ENCODE data around the gene TK2. TPM values are rescaled to one million over a fixed set of nuclear protein-coding genes. Genes with fewer than 3 reads are reported as not detected.

The TK2 gene
- total and polyA plus RNA-seq, 2 donors (not counting 1 experiment from before 2014, with no cell fraction given) = 34.8 to 73.7 TPM

GRCh38 chr16:66524601-66525164 lies 25.2 kb downstream of the TK2 start:
- H4K20me1 ChIP-seq (ENCODE audit: control insufficient read depth, extremely low read depth, insufficient read depth, low read length) = no peaks in the 10 kb centered on the region
- no peak overlapping the region for H3K27ac ChIP-seq (ENCODE audit: insufficient read depth, low read length)
- no peak for DNase-seq (ENCODE audit: low read depth in 2 of 2)
- H2AFZ ChIP-seq (ENCODE audit: low read length) = no peak overlapping the region
- H3K9ac ChIP-seq (ENCODE audit: insufficient read depth, low read length) = no peak overlapping the region
- no peak for TF ChIP-seq EZH2 (IDR thresholded peaks at IDR 0.05; ENCODE audit: low read length, missing control alignments)
- TF ChIP-seq, protein P1, sequence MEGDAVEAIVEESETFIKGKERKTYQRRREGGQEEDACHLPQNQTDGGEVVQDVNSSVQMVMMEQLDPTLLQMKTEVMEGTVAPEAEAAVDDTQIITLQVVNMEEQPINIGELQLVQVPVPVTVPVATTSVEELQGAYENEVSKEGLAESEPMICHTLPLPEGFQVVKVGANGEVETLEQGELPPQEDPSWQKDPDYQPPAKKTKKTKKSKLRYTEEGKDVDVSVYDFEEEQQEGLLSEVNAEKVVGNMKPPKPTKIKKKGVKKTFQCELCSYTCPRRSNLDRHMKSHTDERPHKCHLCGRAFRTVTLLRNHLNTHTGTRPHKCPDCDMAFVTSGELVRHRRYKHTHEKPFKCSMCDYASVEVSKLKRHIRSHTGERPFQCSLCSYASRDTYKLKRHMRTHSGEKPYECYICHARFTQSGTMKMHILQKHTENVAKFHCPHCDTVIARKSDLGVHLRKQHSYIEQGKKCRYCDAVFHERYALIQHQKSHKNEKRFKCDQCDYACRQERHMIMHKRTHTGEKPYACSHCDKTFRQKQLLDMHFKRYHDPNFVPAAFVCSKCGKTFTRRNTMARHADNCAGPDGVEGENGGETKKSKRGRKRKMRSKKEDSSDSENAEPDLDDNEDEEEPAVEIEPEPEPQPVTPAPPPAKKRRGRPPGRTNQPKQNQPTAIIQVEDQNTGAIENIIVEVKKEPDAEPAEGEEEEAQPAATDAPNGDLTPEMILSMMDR (conservative IDR thresholded peaks at IDR 0.05 in 1 of 2, IDR thresholded peaks at IDR 0.05 in 1 of 2; ENCODE audit: low read depth in 1 of 2, low read length in 2 of 2) = no peak
- no peaks in the 10 kb centered on the region for H3K9me3 ChIP-seq (ENCODE audit: control insufficient read depth, insufficient read depth, low read depth, low read length)
- H3K27me3 ChIP-seq (ENCODE audit: control insufficient read depth, insufficient read depth, low read length) = no peaks in the 10 kb centered on the region
- H3K4me3 ChIP-seq (replicated peaks in 1 of 4; ENCODE audit: control extremely low read depth in 1 of 4, insufficient read depth in 1 of 4, low read depth in 3 of 4, low read length in 4 of 4) = no peak overlapping the region
- no peaks in the 10 kb centered on the region for H3K79me2 ChIP-seq (ENCODE audit: control insufficient read depth, insufficient read depth, low read length)
- H3K4me2 ChIP-seq (ENCODE audit: extremely low read depth, insufficient read depth, low read length) = no peak overlapping the region
- H3K36me3 ChIP-seq (ENCODE audit: control insufficient read depth, insufficient read depth, low read length) = peaks cover 7% of the 10 kb centered on the region
- peaks cover 2% of the 10 kb centered on the region for H3K4me1 ChIP-seq (ENCODE audit: control insufficient read depth, extremely low read depth, insufficient read depth, low read length)

GRCh38 chr16:66523861-66524354 lies 26.0 kb downstream of the TK2 start:
- TF ChIP-seq, protein P1 (conservative IDR thresholded peaks at IDR 0.05 in 1 of 2, IDR thresholded peaks at IDR 0.05 in 1 of 2; ENCODE audit: low read depth in 1 of 2, low read length in 2 of 2) = no peak
- TF ChIP-seq EZH2 (IDR thresholded peaks at IDR 0.05; ENCODE audit: low read length, missing control alignments) = no peak
- Histone ChIP-seq H3K4me3 (replicated peaks in 1 of 4; ENCODE audit: control extremely low read depth in 1 of 4, insufficient read depth in 1 of 4, low read depth in 3 of 4, low read length in 4 of 4) (no peak overlapping the region), H2AFZ (ENCODE audit: low read length) (no peak overlapping the region), H3K27me3 (ENCODE audit: control insufficient read depth, insufficient read depth, low read length) (no peaks in the 10 kb centered on the region), H3K79me2 (ENCODE audit: control insufficient read depth, insufficient read depth, low read length) (no peaks in the 10 kb centered on the region), H3K36me3 (ENCODE audit: control insufficient read depth, insufficient read depth, low read length) (peaks cover 4% of the 10 kb centered on the region), H3K27ac (ENCODE audit: insufficient read depth, low read length) (no peak overlapping the region), H3K9ac (ENCODE audit: insufficient read depth, low read length) (no peak overlapping the region), H3K4me1 (ENCODE audit: control insufficient read depth, extremely low read depth, insufficient read depth, low read length) (peaks cover 2% of the 10 kb centered on the region), H4K20me1 (ENCODE audit: control insufficient read depth, extremely low read depth, insufficient read depth, low read length) (no peaks in the 10 kb centered on the region), H3K4me2 (ENCODE audit: extremely low read depth, insufficient read depth, low read length) (no peak overlapping the region), H3K9me3 (ENCODE audit: control insufficient read depth, insufficient read depth, low read depth, low read length) (no peaks in the 10 kb centered on the region)
- DNase-seq (ENCODE audit: low read depth in 2 of 2) = no peak

DNA sequence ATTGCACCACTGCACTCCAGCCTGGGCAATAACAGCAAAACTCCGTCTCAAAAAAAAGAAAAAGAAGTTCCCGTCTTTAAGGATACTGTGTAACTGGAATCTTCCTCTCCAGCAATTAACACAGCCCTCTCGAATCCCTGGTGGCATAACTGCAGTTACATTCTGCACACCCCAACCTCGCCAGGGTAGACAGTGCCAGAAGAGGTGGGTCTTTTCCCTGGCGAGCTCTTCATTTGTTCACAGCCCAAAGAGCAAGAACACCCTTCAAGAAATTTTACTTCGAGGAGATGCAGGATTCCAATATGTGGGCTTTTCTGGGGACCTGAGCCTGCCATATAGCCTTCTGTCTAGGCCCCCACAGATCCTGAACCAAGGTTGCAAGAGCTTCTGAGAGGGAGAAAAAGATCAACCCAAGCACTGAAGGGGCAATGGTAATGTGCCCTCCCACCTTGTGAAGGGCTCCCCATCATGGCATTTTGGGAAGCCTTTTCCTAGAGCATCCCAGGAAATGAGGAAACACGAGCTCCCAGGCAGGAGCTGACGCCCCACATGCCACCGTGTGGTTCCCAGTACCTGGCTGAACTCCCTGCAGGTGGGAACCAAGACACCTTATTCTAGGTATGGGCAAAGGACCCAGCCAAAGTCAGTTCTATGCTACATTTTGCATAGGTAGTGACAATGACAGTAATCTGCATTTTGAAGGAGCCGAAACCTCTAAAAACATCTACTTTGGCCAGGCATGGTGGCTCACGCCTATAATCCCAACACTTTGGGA lies 26.9 kb downstream of the TK2 start:
- Histone ChIP-seq H3K4me3 (replicated peaks in 1 of 4; ENCODE audit: control extremely low read depth in 1 of 4, insufficient read depth in 1 of 4, low read depth in 3 of 4, low read length in 4 of 4) (no peak overlapping the region), H4K20me1 (ENCODE audit: control insufficient read depth, extremely low read depth, insufficient read depth, low read length) (no peaks in the 10 kb centered on the region), H3K27ac (ENCODE audit: insufficient read depth, low read length) (no peak overlapping the region), H2AFZ (ENCODE audit: low read length) (no peak overlapping the region), H3K79me2 (ENCODE audit: control insufficient read depth, insufficient read depth, low read length) (no peaks in the 10 kb centered on the region), H3K4me2 (ENCODE audit: extremely low read depth, insufficient read depth, low read length) (no peak overlapping the region), H3K9ac (ENCODE audit: insufficient read depth, low read length) (no peak overlapping the region), H3K4me1 (ENCODE audit: control insufficient read depth, extremely low read depth, insufficient read depth, low read length) (peaks cover 2% of the 10 kb centered on the region), H3K9me3 (ENCODE audit: control insufficient read depth, insufficient read depth, low read depth, low read length) (no peaks in the 10 kb centered on the region), H3K36me3 (ENCODE audit: control insufficient read depth, insufficient read depth, low read length) (peaks cover 4% of the 10 kb centered on the region), H3K27me3 (ENCODE audit: control insufficient read depth, insufficient read depth, low read length) (no peaks in the 10 kb centered on the region)
- no peak for DNase-seq (ENCODE audit: low read depth in 2 of 2)
- no peak for TF ChIP-seq EZH2 (IDR thresholded peaks at IDR 0.05; ENCODE audit: low read length, missing control alignments)
- TF ChIP-seq, protein P1 (conservative IDR thresholded peaks at IDR 0.05 in 1 of 2, IDR thresholded peaks at IDR 0.05 in 1 of 2; ENCODE audit: low read depth in 1 of 2, low read length in 2 of 2) = no peak

All from fibroblast of lung (primary cell).